GM18526 (cell line): Measurements from ENCODE around the gene SCLT1.

Experiments
- POLR2A ChIP-seq: IDR thresholded peaks from 3 replicates; pipeline ENCODE4 v1.6.1; 2011; ENCODE audit not compliant: insufficient read length; ENCODE audit errors: extremely low read depth

SCLT1 gene

GRCh38 chr4:128850252-128850651 is 243.1 kb downstream of the SCLT1 start:
- TF ChIP-seq POLR2A: no peak

GRCh38 chr4:128848461-128848860 is 244.9 kb downstream of the SCLT1 start:
- no peak for TF ChIP-seq POLR2A

- no peak for TF ChIP-seq POLR2A
Observed at GRCh38 chr4:128847082-128847724, 246.1 kb downstream of the SCLT1 start.

- no peak for TF ChIP-seq POLR2A
Observed at GRCh38 chr4:128846063-128846462, 247.3 kb downstream of the SCLT1 start.

- no peak for TF ChIP-seq POLR2A
Observed at GRCh38 chr4:128844931-128845330, 248.4 kb downstream of the SCLT1 start.

- no peak for TF ChIP-seq POLR2A
Observed at GRCh38 chr4:128841402-128841801, 251.9 kb downstream of the SCLT1 start.

- TF ChIP-seq POLR2A: no peak
Observed at GRCh38 chr4:128840711-128841318, 252.5 kb downstream of the SCLT1 start.

- TF ChIP-seq POLR2A: no peak
Observed at GRCh38 chr4:128837679-128838078, 255.7 kb downstream of the SCLT1 start.

- TF ChIP-seq POLR2A: no peak
Observed at GRCh38 chr4:128837198-128837597, 256.1 kb downstream of the SCLT1 start.

- no peak for TF ChIP-seq POLR2A
Observed at GRCh38 chr4:128835498-128836222, 257.7 kb downstream of the SCLT1 start.
